Duodenal mucosa (tissue), 2 donors: ENCODE measurements around the gene RPS6KB2.

Experiments used
- H3K27ac ChIP-seq: one replicate; pipeline ENCODE4 v1.7.0; 2013; ENCODE audit warnings: low read depth, low read length
- H3K27me3 ChIP-seq, 2 donors: one replicate each; pipeline ENCODE4 v1.7.0; 2013; ENCODE audit warnings: low read length in 2 of 2, control low read depth in 1 of 2; ENCODE audit not compliant: insufficient read depth in 2 of 2, control insufficient read depth in 1 of 2
- H3K36me3 ChIP-seq, 2 donors: one replicate each; pipeline ENCODE4 v1.7.0; 2013; ENCODE audit warnings: low read length in 2 of 2, control low read depth in 1 of 2; ENCODE audit not compliant: insufficient read depth in 2 of 2, control insufficient read depth in 1 of 2
- H3K4me1 ChIP-seq, 2 donors: one replicate each; pipeline ENCODE4 v1.7.0; 2013; ENCODE audit warnings: low read length in 2 of 2, control low read depth in 1 of 2; ENCODE audit not compliant: insufficient read depth in 2 of 2, control insufficient read depth in 1 of 2
- H3K4me3 ChIP-seq, 2 donors: one replicate each; pipeline ENCODE4 v1.7.0; 2013; ENCODE audit warnings: low read length in 2 of 2, low read depth in 1 of 2
- H3K9ac ChIP-seq, 2 donors: one replicate each; pipeline ENCODE4 v1.7.0; 2013; ENCODE audit warnings: low read length in 2 of 2, low read depth in 1 of 2
- H3K9me3 ChIP-seq, 2 donors: one replicate each; pipeline ENCODE4 v1.7.0; 2013; ENCODE audit warnings: low read length in 2 of 2, control low read depth in 1 of 2; ENCODE audit not compliant: control insufficient read depth in 1 of 2

RPS6KB2 gene

DNA sequence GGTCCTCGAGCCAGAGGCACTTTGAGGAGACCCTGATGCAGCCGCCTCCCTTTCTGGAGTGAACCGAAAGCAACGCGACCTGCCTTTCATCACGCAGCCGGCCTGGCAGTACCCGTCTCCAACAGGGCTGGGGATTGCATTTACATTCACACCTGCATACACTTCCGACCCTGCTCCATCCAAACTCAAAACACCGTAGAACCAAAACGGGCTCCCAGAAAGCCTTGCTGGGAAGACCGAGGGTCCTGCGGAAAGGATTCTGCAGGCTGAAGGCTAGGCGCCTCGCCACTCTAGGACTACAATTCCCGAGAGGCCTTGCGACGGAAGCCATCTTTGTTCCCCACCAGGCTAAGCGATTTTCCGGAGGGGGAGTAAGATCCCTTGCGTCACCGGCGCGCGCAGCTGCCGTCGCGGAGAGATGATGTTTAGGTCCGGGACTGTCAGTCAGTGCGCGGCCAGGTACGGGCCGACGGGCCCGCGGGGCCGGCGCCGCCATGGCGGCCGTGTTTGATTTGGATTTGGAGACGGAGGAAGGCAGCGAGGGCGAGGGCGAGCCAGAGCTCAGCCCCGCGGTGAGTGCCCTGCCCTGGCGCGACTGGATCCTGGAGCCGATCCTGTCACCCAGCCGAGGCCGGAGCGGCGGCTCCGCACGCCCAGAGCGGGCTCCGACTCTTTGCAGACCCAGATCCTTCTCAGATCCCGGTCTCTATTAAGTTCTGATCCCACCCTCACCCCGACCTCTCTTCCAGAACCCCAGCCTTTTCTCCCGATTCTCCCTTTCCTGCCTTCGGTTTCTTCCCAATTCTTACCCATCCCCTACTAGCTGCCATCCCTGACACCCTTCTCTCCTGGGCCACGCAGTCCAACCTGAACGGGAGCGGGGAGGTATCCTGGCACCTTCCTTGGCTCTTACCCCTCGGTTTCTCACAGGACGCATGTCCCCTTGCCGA lies at the start of gene RPS6KB2:
TSS of gene RPS6KB2 (plus strand) at position 443 of the 950 bp plus-strand sequence. CDS start at position 495, 52 bp downstream.
- Histone ChIP-seq H3K27me3 (no peaks in the 10 kb centered on the region), H3K27ac (peak within 1 kb of the TSS; percentile 74), H3K4me3 (peak within 1 kb of the TSS; percentile 88 to 98), H3K9ac (peak within 1 kb of the TSS; percentile 93 to 97), H3K36me3 (peaks cover 7 to 23% of the 10 kb centered on the region in 2 donors), H3K9me3 (no peaks in the 10 kb centered on the region), H3K4me1 (peaks cover 8 to 19% of the 10 kb centered on the region in 2 donors)

DNA sequence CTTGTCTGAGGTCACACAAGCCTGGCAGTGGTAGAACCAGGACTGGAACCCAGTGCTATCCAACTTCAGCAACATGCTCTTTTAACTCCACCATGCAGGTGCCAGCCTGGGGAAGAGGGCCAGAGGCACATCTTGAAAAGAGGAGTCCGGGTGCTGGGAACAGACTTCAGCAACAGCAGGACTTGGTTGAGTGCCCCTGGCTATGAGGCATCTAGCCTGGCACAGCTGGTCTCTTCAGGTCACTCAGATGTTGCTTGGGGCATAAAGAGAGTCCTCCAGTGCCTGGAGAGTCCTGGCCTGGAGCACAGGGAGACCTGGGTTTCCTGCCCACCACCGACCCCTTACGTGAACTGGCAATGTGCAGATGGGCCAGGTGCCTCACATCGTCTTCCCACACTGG lies 49.8 kb upstream of the RPS6KB2 start:
- Histone ChIP-seq H3K27me3 (no peaks in the 10 kb centered on the region), H3K9me3 (no peaks in the 10 kb centered on the region), H3K27ac (no peak overlapping the region), H3K36me3 (no peaks in the 10 kb centered on the region), H3K9ac (no peak overlapping the region), H3K4me1 (peaks cover 12 to 18% of the 10 kb centered on the region in 2 donors), H3K4me3 (no peak overlapping the region)

DNA sequence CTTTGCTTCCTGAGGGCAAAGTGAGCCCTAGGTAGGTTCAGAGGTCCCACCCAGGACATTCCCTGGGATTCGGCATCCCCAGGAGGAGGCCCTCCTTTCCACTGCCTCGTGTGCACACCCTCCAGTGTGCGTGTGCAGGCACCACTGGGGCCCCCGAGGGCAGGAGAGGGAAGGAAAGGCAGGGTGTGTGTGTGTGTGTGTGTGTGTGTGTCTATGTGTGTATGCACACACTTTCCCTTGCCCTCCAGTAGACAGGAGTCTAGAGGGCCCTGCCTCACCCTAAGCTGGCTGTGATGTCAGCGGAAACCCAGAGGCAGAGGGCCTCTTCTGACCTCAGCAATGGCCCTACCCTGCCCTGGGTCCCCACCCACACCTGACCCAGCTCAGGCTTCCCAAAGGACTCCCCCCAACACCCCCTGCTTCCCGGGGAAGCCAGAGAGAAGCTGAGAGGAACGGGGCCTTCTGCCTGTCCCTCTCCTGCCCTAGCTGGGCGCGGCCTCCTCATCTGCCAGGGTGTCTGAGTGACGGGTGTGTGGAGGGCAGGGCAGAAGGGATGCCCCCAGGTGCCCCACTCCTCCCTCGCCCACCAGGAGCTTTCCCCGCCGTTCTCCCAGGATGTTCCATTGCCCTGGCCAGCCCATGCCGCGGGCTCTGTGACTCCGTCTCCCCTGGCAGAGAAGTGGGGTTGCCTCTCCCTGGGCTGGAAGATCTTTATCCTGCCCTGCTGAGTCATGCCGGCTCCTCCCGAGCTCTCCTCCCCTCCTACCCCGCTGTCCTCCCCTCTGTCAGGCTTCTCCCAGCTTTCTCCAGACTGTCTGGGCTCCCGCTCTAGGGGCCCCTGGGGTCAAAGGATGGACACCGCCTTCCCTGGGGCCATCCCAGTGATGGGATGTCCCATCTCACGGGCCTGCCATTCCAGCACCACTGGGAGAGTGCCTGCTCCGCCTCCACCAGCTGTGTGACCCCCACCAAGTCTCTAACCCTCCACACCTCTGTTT lies 48.9 kb upstream of the RPS6KB2 start:
- H3K27me3 ChIP-seq: no peaks in the 10 kb centered on the region
- H3K36me3 ChIP-seq: no peaks in the 10 kb centered on the region
- no peak overlapping the region for H3K27ac ChIP-seq
- H3K9me3 ChIP-seq: no peaks in the 10 kb centered on the region
- H3K4me1 ChIP-seq: peaks cover 5 to 10% of the 10 kb centered on the region in 2 donors
- H3K9ac ChIP-seq: no peak overlapping the region
- no peak overlapping the region for H3K4me3 ChIP-seq

DNA sequence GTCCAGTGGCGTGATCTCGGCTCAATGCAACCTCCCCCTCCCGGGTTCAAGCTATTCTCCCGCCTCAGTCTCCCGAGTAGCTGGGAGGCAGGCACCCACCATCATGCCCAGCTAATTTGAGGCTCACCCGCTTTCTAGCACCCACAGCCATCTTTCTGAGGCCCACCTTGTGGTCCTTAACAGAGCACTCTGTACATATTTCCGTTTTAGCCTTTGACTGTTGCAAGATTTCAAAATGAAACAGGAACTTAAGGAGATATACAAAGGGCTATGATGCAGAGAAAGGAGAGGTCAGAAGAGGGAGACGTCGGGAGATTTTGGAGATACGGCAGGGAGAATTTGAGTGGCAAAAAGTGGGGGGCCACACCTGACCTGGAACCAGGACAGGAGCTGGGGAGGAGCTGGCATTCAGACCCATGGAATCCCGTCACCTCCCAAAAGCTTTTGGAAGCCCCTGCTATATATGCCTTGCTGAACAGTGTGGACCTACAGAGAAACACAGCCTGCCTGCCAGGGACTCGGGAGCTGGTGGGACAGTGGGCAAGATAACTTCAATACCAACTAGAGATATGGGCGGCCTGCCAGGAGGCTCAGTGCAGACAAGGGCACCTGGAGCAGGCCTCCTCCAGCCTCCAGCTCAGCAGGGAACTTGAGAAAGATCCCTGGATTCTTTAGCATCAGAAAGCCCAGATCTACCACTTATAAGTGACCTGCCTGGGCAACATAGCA lies 46.9 kb upstream of the RPS6KB2 start:
- Histone ChIP-seq H3K4me1 (peaks cover 0 to 6% of the 10 kb centered on the region in 2 donors), H3K27me3 (peaks cover 0 to 6% of the 10 kb centered on the region in 2 donors), H3K9me3 (no peaks in the 10 kb centered on the region), H3K36me3 (no peaks in the 10 kb centered on the region), H3K27ac (no peak overlapping the region), H3K4me3 (no peak overlapping the region), H3K9ac (no peak overlapping the region)

DNA sequence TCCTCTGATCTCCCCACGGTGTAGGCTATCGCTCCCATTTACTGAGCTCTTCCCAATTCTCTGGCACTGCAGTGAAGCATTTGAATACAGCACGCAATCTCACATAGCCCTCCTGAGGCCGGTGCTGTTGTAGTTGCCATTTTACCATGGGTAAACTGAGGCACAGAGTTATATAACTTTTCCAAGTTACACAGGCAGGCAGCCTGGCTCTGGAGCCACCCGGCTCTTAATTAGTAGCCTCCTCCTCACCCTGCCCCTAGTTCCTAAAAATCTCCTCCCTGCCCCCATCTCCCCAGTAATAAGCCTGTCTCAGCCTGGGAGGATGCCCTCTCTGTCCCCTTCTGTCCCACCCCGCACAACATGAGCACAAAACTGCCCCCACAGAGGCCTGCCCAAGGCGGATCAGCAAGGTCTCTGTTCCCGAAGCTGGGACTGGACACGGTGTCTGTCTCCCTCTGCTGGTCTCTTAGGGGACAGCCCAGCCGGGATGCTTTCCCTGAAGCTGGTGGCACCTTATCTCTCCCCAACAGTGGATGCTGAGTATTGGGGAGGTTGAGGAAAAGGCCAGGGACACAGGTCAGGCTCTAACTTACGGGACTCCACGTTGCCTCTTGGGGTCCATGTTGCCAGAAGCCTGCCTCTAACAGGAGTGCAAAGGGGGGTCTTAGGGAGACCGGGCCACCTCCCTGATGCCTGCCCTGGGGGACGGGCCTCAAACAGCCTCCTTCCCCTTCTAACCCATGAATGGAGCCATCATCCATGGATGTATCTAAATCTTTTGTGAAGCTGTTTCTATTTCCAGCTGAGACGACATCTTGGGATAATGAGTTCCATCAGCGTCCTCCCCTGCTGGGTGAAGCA lies 45.8 kb upstream of the RPS6KB2 start:
- Histone ChIP-seq H3K4me1 (peaks cover 0 to 6% of the 10 kb centered on the region in 2 donors), H3K4me3 (no peak overlapping the region), H3K27me3 (peaks cover 0 to 6% of the 10 kb centered on the region in 2 donors), H3K9me3 (no peaks in the 10 kb centered on the region), H3K27ac (no peak overlapping the region), H3K9ac (peak overlapping the region in 1 of 2 donors; percentile 9), H3K36me3 (no peaks in the 10 kb centered on the region)

DNA sequence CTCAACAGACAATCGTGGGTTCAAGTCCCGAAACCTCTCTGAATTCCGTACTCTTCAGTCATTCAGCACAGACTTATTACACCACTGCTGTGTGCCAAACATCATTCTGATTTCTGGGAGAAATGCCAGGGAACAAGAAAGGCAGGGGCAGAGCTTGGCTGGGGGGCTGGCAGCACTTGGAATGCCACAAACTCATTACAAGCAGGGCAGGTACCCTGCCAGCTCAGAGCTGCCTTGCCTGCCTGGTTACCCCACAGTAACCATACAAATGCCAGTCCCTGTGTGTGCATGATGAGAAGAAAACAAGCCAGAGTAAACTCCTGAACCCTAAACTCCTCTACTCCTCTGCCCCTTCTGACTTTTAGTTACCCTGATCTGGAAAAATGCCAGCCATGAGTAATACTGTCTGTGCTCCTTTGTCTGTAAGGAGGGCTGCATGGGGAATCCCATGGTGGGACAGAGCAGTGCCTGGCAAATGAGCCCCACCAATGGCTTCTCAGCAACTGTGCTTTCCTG lies 43.4 kb upstream of the RPS6KB2 start:
- Histone ChIP-seq H3K4me1 (peaks cover 0 to 10% of the 10 kb centered on the region in 2 donors), H3K27ac (no peak overlapping the region), H3K9me3 (no peaks in the 10 kb centered on the region), H3K4me3 (no peak overlapping the region), H3K36me3 (no peaks in the 10 kb centered on the region), H3K9ac (no peak overlapping the region), H3K27me3 (peaks cover 0 to 6% of the 10 kb centered on the region in 2 donors)

- H3K9me3 ChIP-seq: no peaks in the 10 kb centered on the region
These were observed 41.2 kb upstream of the RPS6KB2 start for GRCh38 chr11:67387069-67387468.

GRCh38 chr11:67387518-67387917 lies 40.8 kb upstream of the RPS6KB2 start:
- Histone ChIP-seq H3K9ac (no peak overlapping the region), H3K9me3 (no peaks in the 10 kb centered on the region), H3K27ac (no peak overlapping the region), H3K36me3 (no peaks in the 10 kb centered on the region), H3K27me3 (peaks cover 0 to 6% of the 10 kb centered on the region in 2 donors), H3K4me3 (no peak overlapping the region), H3K4me1 (peaks cover 3 to 9% of the 10 kb centered on the region in 2 donors)

More at GRCh38 chr11:67387069-67387468, 41.2 kb upstream of the RPS6KB2 start:
- peaks cover 0 to 10% of the 10 kb centered on the region in 2 donors for H3K4me1 ChIP-seq
- no peaks in the 10 kb centered on the region for H3K36me3 ChIP-seq
- peaks cover 0 to 6% of the 10 kb centered on the region in 2 donors for H3K27me3 ChIP-seq
- H3K27ac ChIP-seq: no peak overlapping the region
- no peak overlapping the region for H3K4me3 ChIP-seq
- no peak overlapping the region for H3K9ac ChIP-seq
